ENCODE results near the gene EHMT2. TPM values are rescaled to one million over a fixed set of nuclear protein-coding genes. Genes with fewer than 3 reads are reported as not detected.

The EHMT2 gene
- total and polyA plus RNA-seq, 2 of the 13 experiments (the other 11 are each of a cell fraction or from before 2014, with no cell fraction given): 55.2 to 69.2 TPM

- TF ChIP-seq ZC3H13 (CRISPR knock-in tag; IDR thresholded peaks at IDR 0.05) (no peak; the same call in 1 of the 2 replicates), SAFB2 (CRISPR knock-in tag; IDR thresholded peaks at IDR 0.05; ENCODE audit: borderline replicate concordance, low read depth) (peak; percentile 92; the same call in 1 of the 2 replicates), TOPORS (CRISPR knock-in tag; IDR thresholded peaks at IDR 0.05) (0 out of 2 replicates have a peak, but pooled peaks have one; percentile 16), ZNF530 (CRISPR knock-in tag; IDR thresholded peaks at IDR 0.05; ENCODE audit: low read depth) (no peak), NFATC3 (CRISPR knock-in tag; IDR thresholded peaks at IDR 0.05) (peak; percentile 94; the same call in 1 of the 2 replicates), ATF7 (IDR thresholded peaks at IDR 0.05) (no peak), ATF7 (CRISPR knock-in tag; IDR thresholded peaks at IDR 0.05) (no peak; the same call in 1 of the 2 replicates), WIZ (CRISPR knock-in tag; IDR thresholded peaks at IDR 0.05) (peak; percentile 82; the same call in 1 of the 2 replicates), ZNF205 (CRISPR knock-in tag; IDR thresholded peaks at IDR 0.05) (peak; percentile 80; the same call in 1 of the 2 replicates), ELF1 (CRISPR knock-in tag; IDR thresholded peaks at IDR 0.05) (peak; percentile 32), THAP8 (CRISPR knock-in tag; IDR thresholded peaks at IDR 0.05; ENCODE audit: borderline replicate concordance) (no peak), SUZ12 (IDR thresholded peaks at IDR 0.05; ENCODE audit: low read depth, low read length) (no peak), ZBTB21 (CRISPR knock-in tag; IDR thresholded peaks at IDR 0.05) (peak; percentile 44; the same call in 1 of the 2 replicates), BCL6 (CRISPR knock-in tag; IDR thresholded peaks at IDR 0.05) (peak; percentile 93), CHD4 (IDR thresholded peaks at IDR 0.05; ENCODE audit: borderline replicate concordance, low read length) (no peak; the same call in 1 of the 2 replicates), ZNF710 (CRISPR knock-in tag; IDR thresholded peaks at IDR 0.05; ENCODE audit: borderline replicate concordance) (no peak), KLF15 (CRISPR knock-in tag; IDR thresholded peaks at IDR 0.05; ENCODE audit: borderline replicate concordance) (no peak), ZFP36L2 (CRISPR knock-in tag; IDR thresholded peaks at IDR 0.05) (no peak), SMAD1 (CRISPR knock-in tag; IDR thresholded peaks at IDR 0.05; ENCODE audit: borderline replicate concordance, low read depth) (peak; percentile 90; the same call in 1 of the 2 replicates), RAD21 (CRISPR knock-in tag; IDR thresholded peaks at IDR 0.05) (peak; percentile 45; the same call in 1 of the 2 replicates), ZBTB2 (CRISPR knock-in tag; IDR thresholded peaks at IDR 0.05; ENCODE audit: low read depth) (0 out of 2 replicates have a peak, but pooled peaks have one; percentile 2), ZNF326 (CRISPR knock-in tag; IDR thresholded peaks at IDR 0.05; ENCODE audit: borderline replicate concordance) (no peak), ZMAT5 (CRISPR knock-in tag; IDR thresholded peaks at IDR 0.05; ENCODE audit: borderline replicate concordance, low read depth) (no peak), SPEN (CRISPR knock-in tag; IDR thresholded peaks at IDR 0.05; ENCODE audit: low read depth) (peak; percentile 83), KDM5A (IDR thresholded peaks at IDR 0.05; ENCODE audit: borderline replicate concordance, low read length) (no peak), GPN1 (CRISPR knock-in tag; IDR thresholded peaks at IDR 0.05; ENCODE audit: borderline replicate concordance) (no peak)
Observed at GRCh38 chr6:31865205-31866118, 32.0 kb downstream of the EHMT2 start (continued).

Data from HepG2 (cell line).